Right lobe of liver (tissue), 4 donors: Measurements from ENCODE around the gene COL23A1.

Source experiments
- CTCF ChIP-seq, 4 donors: fragments of 200-600 bp in 3 of 4; fragments of 450-650 bp in 1 of 4; IDR thresholded peaks; one replicate each; pipeline versions ENCODE4 v1.5.1 to v1.8.0; 2016 to 2022; ENCODE audit warnings: antibody characterized with exemption in 4 of 4, mild to moderate bottlenecking in 2 of 4
- POLR2A ChIP-seq: fragments of 450-650 bp; IDR thresholded peaks from one replicate; pipeline ENCODE4 v1.6.1; 2017; ENCODE audit warnings: antibody characterized with exemption, mild to moderate bottlenecking
- donor health status: DM: no; HTN: no; CAD: no.
- donor health status: DM: no; HTN: no; CAD: no.
- donor health status: DM: no; HTN: yes; CAD: no.

DNA sequence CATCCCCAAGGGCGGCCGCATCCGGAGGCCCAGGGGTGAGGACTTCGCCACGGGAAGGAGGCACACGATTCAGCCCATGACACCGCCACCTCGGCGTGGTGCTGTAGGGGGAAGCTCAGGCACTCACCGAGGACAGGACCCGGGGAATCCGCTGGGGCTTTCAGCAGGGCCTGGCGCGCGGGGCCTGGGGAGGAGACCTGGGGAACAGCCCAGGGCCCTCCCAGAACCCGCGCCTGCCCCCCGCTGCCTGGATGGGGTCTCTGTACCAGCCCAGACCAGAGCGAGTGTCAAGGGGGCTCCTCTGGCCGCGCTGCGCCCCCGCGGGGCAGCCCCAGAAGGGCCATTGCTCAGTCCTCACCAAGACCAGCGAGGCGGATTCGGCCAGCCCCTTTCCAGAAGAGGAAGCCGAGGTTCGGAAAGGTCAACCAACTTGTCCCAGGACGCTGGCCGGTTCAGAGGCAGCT is 12.8 kb downstream of the COL23A1 start:
- TF ChIP-seq CTCF (IDR thresholded peaks at IDR 0.05) (no peak), POLR2A (no peak)
